ENCODE measurements around the gene TMX2.

- no peak for TF ChIP-seq EGR1 (IDR thresholded peaks at IDR 0.05)
- TF ChIP-seq USF1 (IDR thresholded peaks at IDR 0.05): no peak
- TF ChIP-seq EP300 (IDR thresholded peaks at IDR 0.05; ENCODE audit: borderline replicate concordance): no peak
- no peak for TF ChIP-seq NFIC (IDR thresholded peaks at IDR 0.05)
- TF ChIP-seq TEAD4 (IDR thresholded peaks at IDR 0.05): no peak
- no peak for TF ChIP-seq MAX (IDR thresholded peaks at IDR 0.05)
- no peak for TF ChIP-seq TCF12 (IDR thresholded peaks at IDR 0.05; ENCODE audit: low read depth)
- no peak for TF ChIP-seq RAD21 (IDR thresholded peaks at IDR 0.05; ENCODE audit: low read depth)
- TF ChIP-seq CEBPB (IDR thresholded peaks at IDR 0.05): no peak
- TF ChIP-seq CREB1 (IDR thresholded peaks at IDR 0.05; ENCODE audit: low read depth): no peak
Measured at GRCh38 chr11:57775491-57775890, 63.1 kb downstream of the TMX2 start.

Data from Ishikawa (cell line).